ENCODE measurements around the gene SRCAP.
A peak's percentile ranks its signal among the peaks of the same experiment; 100 is the strongest.

Gene SRCAP

DNA sequence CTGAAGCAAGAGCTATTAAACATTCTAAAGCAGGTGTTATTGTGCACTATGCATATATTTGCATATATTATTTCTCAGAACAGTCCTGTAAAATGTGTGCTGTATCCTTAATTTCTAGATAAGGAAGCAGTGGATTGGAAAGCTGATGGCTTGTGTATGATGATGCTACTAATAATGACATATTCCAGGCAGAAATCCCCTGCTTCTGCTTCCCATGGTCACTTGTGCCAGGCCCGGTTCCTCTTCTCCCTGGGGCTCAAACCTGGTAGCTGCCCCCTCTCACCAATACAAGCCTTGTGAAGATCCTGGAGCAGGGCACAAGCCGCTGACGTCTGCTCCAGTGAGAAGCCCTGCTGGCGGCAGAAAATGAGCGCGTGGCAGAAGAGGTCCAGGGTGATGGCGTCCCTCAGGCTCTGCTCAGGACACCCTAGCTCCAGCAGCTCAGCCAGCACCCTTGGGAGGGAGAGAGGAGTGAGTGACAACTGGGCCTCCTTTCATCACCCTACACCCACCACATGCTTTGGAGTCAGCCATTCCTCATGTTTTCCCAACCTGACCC, 61.1 kb downstream of the SRCAP start:
- DNase-seq, result no peak

DNA sequence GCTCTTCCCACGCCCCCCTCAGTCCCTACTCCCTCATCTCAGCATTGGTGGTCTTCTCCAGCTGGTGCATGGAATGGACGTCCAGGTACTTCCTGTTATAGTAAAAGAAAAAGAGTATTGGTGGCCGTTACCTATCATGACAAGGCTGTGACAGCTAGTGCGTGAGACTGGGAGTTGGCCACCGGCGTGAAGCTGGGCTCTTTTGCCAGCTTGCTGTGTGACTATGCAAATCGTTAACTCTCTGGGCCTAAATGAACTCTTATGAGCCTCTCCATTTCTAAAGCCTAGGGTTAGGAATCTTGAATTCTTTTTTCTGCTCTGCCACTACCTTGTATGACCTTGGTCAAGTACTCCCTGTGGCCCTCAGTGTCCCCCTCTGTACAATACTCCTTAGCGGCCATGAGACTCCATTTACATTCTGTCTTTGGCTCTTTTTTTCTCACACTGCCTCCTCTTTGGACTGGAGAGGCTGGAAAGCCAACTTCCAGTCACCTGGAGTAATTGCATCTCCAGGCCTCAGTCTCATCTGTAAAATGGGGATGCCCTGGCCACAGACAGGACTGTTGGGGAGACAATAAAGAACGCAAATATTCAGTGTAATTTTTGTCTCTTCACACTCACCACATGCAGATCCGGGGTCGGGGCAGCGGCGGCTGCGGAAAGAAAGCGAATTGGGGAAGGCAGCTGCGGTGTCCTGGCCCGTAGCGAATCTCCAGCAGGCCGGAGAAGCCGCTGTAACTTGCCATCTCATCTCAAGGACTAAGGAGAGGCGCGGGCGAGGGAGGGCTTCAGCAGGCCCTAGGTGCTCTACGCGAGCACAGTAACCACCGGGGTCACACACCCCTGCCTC, 61.8 kb downstream of the SRCAP start:
- DNase-seq, result no peak

DNA sequence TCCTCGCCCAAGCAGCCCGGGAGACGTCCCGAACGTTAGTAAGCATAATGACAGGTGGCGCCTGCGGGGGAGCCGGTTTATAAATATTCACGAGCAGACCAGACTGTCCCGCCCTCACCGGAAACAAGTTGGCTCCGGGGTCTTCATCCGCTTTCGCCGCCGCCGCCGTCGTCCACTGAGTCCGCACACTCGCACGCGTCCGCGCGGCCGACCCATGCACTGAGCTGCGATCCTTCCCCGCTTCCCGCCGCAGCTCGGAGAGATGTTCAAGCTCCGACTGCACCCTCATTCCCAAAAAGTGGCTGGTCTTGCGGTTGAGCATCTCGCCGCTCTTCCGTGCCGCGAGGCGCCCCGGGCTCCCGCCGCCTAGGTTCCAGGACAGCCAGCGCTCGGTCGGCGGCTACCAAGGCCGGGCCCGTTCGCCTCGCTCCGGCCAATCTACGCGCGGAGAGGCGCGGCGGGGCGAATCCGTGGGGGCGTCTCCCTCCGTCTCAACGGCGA, 62.5 kb downstream of the SRCAP start:
- no peak for DNase-seq

DNA sequence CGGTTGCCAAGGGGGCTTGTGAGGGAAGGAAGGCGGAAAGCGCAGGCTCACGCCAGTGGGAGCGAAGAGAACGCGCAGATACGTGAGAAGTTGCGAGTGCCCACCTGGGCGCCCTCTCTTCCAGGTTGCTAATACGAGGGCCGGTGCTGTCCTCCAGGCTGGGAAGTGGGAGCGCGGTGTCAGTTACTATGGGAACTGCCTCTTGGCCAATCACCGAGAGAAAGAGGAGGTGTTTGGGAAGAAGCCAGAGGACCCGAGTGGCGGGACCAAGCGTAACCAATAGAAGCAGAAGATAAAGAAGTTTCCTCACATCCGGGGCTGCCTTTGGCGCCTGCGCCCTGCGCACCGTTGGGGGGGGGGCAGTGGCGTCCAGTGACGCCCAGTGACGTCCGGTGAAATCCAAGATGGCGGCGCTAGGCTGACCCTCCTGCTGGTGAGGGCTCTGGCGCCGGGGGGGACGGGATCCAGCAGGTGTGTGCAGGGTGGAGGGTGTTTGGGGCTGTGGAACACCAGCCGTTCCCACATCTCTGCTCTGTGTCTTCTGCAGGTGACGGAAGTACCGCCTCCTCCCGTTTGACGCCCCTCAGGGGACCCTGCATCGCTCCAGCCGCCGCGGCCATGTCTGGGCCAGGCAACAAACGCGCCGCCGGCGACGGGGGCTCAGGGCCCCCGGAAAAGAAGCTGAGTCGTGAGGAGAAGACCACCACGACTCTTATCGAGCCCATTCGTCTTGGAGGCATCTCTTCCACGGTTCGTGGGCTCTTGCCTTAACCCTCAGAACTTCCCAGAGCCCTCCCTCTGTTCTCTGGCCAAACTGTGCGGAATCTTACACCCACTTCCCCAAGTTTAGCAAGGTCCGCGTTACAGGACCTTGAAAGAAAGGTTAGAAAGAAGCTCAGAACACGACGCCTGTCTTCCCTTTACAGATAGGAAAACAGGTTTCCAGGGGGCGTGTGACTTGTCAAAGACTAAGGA, 63.2 kb downstream of the SRCAP start, which contains the start of the genes CFAP119 and RNF40:
Gene CFAP119 (minus strand): TSS at position 135 of the 975 bp plus-strand sequence. CDS start 314 bp downstream, outside the sequence.
Gene RNF40 (plus strand): TSS at position 395 of the 975 bp plus-strand sequence. CDS start 224 bp downstream, at position 619.
- DNase-seq, result peak; percentile 89

DNA sequence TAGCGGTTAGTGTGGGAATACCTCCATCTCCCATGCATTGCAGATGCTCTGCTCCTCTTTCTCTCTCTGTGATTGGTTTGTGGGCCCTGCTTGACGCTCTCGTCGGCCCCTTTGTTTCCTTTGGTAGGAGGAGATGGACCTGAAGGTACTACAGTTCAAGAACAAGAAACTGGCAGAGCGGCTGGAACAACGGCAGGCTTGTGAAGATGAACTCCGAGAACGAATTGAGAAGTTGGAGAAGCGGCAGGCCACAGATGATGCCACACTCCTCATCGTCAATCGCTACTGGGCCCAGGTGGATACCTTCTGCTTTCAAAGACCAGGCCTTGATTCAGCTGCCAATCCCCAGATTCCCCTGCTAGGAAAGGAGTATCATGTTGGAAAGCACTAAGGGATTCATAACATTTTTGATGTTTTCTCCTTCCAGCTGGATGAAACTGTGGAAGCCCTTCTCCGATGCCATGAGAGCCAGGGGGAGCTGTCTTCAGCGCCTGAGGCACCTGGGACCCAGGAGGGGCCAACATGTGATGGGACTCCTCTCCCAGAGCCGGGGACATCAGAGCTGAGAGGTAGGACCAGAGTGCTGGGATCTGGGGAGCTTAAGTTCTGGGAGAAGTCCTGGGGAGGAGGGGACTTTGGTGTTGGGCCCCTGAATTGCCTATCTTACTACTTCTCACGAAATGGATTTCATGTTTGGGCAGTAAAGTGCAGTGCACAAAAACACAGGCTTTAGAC, 64.2 kb downstream of the SRCAP start:
- no peak for DNase-seq

DNA sequence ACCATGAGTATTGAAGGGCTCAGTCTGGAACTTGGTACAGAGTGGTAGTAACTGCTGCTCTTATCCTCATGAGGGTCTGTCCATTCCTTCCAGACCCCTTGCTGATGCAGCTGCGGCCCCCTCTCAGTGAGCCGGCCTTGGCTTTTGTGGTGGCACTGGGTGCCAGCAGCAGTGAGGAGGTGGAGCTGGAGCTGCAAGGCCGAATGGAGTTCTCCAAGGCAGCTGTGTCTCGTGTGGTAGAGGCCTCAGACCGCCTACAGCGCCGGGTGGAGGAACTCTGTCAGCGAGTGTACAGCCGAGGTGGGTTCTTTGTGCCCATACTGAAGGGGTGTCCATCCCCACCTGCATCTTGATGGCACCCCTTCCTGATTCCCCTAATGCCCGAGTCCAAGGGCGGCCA, 65.1 kb downstream of the SRCAP start:
- DNase-seq, result no peak

DNA sequence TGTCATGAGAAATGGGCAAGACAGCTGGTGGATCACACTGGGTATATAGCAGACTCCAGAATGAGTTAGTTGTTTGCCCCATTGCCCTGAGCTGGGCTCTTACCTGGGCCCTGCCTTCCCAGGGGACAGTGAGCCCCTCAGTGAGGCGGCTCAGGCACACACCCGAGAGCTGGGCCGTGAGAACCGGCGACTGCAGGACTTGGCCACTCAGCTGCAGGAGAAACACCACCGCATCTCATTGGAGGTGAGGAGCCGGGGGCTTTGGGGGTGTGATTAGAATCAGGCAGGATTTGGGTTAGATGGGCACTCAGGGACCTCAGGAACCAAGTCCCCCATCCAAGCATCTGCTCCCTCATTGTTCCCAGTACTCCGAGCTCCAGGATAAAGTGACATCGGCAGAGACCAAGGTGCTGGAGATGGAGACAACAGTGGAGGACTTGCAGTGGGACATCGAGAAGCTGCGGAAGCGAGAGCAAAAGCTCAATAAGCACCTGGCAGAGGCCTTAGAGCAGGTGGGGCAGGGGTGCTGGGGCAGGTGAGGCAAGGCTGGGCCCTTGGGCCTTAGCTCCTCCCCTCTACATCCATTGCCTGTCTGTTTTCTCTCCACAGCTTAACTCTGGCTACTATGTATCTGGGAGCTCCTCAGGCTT, 66.0 kb downstream of the SRCAP start:
- no peak for DNase-seq

DNA sequence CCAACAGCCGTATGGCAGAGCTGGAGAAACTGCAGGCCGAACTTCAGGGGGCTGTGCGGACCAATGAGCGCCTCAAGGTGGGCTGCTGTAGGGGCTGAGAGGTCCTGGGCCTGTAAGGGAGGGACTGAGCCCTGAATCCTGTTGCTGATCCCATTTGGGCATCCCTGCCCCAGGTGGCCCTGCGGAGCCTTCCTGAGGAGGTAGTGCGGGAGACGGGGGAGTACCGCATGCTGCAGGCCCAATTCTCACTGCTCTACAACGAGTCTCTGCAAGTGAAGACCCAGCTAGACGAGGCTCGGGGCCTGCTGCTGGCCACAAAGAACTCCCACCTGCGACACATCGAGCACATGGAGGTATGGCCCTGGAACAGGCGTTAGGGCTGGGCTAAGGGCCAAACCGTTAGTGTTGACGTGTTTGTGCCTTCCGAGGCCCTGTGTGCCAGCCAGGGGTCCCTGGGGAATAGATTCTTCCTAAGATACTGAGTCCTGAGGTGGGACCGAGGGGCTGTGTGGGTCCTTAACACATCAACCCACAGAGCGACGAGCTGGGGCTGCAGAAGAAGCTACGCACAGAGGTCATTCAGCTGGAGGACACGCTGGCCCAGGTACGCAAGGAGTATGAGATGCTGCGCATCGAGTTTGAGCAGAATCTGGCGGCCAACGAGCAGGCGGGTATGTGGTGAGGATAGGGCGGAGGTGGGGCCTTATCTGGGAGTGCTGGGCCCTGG, 67.4 kb downstream of the SRCAP start:
- no peak for DNase-seq

DNA sequence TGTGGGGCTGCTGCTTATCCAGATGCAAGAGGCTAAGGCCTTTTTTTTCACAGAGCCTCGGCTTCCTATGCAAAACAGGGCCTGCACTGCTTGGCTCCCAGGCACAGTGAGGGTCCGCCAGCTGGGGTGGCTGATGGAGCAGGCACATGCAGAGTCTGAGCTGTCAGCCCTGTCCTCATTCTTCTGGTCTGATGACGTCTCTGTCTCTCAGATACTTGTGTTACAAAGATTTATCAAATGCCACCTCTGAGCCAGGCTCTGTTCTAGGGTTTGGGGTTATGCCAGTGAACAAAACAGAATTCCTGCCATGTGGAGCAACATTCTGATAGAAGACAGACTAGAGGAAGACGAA, 67.9 kb downstream of the SRCAP start:
- no peak for DNase-seq

DNA sequence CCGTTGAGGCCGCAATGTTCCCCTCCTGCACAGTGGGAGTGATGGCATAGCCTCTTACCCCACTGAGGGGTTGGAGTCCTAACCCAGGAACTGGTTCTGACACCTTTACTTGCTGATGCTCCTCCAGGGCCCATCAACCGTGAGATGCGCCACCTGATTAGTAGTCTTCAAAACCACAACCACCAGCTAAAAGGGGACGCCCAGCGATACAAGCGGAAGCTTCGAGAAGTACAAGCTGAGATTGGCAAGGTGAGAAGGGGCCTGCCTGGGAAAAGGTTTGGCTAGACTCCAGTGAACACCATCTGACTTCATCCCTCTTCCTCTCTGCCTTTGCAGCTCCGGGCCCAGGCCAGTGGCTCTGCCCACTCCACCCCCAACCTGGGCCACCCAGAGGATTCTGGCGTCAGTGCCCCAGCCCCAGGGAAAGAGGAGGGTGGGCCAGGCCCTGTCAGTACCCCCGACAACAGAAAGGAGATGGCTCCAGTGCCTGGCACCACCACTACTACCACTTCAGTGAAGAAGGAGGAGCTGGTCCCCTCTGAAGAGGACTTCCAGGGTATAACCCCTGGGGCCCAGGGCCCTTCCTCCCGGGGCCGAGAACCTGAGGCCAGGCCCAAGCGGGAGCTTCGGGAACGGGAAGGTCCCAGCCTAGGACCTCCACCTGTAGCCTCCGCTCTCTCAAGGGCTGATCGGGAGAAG, 68.9 kb downstream of the SRCAP start:
- no peak for DNase-seq

DNA sequence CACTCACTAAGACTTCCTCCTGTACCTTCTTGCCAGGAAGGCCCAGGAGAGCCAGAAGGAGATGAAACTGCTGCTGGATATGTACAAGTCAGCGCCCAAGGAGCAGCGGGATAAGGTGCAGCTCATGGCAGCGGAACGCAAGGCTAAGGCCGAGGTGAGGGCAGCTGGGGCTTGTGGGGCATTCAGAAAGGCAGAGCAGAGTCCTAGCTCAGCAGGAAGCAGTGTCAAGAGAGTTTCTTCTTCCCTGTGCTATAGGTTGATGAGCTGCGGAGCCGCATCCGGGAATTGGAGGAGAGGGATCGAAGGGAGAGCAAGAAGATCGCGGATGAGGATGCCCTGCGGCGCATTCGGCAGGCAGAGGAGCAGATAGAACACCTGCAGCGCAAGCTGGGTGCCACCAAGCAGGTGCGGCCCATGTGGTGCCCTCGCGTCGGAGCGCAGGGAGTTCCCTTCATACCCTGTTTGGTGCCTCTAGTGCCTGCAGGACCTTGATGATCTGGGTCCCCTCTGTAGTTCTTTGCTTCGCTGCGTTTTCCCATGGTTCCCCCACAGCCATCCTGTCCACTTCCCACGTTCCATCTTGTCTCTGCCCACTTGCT, 69.7 kb downstream of the SRCAP start:
- DNase-seq, result no peak

DNA sequence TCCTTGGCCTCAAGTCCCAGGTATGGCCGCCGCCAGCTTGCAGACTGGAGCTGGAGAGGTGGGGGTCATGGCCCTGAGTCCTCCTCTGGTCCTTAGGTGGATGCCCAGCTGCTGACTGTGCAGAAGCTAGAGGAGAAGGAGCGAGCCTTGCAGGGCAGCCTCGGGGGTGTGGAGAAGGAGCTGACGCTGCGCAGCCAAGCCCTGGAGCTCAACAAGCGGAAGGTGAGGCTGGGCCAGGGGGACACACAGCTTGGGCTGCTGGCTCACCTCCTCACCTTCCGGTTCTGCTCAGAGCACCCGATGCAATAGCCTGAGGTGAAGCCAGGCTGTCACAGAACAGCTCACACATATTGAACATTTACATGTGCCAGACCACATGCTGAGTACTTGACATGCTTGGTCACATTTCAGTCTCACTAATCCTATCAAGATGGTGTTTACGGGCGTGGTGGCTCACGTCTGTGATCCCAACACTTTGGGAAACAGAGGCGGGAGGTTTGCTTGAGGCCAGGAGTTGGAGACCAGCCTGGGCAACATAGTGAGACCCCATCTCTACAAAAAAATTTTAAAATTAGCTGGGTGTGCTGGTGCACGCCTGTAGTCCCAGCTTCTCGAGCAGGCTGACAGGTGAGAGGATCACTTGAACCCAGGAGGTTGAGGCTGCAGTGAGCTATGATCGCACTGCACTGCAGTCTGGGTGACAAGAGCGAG, 70.6 kb downstream of the SRCAP start:
- DNase-seq, result no peak

DNA sequence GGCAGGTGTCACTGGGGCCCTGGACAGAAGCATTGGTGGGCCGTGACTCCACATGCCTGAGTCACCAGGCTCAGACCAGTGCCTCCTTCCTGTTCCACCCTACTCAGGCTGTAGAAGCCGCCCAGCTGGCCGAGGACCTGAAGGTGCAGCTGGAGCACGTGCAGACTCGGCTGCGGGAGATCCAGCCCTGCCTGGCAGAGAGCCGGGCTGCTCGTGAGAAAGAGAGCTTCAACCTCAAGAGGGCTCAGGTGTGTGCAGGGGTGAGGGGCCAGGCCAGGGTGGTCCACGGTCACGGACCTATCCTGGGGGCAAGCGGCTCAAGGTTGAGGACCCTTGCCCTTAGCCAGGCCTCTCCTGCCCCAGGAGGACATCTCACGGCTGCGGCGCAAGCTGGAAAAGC, 72.8 kb downstream of the SRCAP start:
- DNase-seq, result no peak

DNA sequence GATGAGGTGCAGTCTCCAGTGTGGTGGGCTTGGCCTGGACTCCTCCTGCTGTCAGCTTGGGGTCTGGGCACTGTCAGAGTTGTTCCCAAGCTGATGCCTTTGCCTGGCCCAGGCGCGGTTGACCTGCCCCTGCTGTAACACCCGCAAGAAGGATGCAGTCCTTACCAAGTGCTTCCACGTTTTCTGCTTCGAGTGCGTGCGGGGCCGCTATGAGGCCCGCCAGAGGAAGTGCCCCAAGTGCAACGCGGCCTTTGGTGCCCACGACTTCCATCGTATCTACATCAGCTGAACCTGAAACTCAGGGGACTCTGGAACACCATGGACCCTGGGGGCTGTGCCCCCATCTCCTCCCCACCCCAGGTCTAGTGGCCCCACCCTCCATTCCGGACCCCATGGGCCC, 74.9 kb downstream of the SRCAP start:
- DNase-seq, result no peak

DNA sequence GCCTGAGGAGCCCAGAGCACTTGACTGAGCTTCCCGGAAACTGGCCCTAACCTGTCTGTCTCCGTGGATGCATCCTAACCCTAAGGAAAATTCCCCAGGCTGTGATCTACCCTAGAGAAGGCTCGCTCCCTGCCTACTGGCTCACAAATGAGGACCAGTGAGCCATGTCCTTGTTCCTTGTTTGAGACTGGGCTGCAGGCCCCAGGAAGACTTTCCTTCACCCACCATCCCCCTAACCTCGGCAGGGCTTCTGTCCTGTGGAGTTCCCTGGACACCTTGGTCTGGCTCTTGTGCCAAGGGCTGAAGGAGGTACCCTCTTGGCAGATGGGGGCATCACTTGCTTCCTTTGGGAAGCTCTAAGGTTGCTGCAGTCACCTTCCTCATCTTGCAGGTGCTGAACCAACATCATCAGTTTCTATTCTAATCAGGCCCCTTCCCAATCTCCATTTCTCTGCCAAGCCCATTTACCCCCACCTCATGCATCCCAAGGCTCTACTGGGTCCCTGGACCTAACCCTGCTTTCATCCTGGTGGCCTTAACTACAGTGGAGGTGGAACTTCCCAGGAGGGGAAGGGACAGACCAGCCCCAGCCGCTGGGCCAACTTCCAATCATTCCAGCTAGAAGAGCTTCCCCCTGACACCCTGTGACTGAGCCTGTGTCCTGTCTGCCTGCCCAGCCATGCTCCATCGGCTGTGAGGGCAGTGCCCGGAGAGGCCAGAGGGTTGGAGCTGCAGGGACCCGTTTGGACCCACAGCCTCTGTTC, 75.6 kb downstream of the SRCAP start:
- DNase-seq, result no peak

DNA sequence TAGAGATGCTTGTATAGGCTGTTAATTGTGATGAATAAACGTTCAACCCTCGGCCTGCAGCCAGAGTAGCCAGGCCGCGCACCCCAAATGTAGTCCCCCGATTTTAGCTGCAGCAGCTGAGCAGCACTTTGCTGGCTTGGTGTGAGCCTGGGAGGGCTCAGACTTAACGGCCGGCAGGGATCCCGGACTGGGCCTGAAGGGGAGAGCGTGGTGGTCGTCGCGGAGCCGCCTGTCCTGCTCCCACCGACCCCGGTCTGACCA, 76.1 kb downstream of the SRCAP start:
- DNase-seq, result no peak

DNA sequence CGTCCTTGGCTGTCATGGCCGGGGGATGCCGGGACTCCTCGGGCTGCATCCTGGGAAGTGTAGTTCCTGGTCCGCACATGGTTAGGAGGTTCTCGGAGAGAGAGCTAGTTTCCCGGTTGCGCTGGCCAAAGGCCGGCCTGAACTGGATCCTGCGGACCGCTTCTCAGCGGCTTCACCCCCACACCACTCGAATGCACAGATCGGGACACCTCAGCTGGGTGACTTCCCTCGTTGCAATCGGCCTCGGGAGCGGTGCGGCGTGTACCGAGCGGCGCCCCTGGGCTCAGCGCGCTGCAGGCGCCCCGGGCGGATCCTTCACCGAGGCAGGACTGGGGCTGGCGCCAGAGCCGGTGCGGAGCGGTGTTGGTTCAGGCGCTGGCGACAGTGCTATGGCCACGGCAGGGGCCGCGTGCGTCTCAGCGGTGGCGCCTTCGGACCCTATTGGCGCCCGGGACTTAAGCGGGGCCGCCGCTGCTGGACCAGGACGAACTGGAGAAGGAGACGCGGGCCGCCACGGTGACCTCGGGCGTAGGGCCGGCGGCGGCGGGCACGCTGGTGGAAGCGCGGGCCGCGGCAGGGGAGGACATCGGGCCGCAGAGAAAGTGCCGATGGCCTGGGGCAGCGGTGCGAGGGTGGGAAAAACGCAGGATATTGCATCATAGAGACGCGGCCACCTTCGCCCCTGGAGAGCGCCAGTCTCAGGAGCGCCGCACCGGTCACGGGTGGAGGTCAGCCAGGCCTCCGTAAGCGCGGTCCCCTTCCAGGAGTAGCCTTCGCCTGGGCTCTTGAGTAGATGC, 76.6 kb downstream of the SRCAP start:
- DNase-seq, result peak; percentile 30

Data from NCI-H748 treated with DMSO at 0.1 percent for 48 hours (cell line).